OCI-LY7 (cell line): Measurements from ENCODE around the gene KLK13. TPM values are rescaled to one million over a fixed set of nuclear protein-coding genes. Genes with fewer than 3 reads are reported as not detected.

Source experiments
- BruUV-seq: library from RNA; stranded (reverse); fragments of 400-500 nt; replicated peaks from 2 replicates; lab custom pipeline; 2021; lab: Mats Ljungman, UMichigan
- CTCF ChIA-PET: fragments of 300-600 bp; sonication (Branson Sonifier 250); formaldehyde crosslinking; loops from one replicate; lab custom pipeline; 2022; ENCODE audit warnings: antibody characterized with exemption; ENCODE audit not compliant: unreplicated experiment; lab: Charles Lee
- POLR2A ChIA-PET: fragments of 300-600 bp; sonication (Branson Sonifier 250); formaldehyde crosslinking; loops from one replicate; lab custom pipeline; 2022; ENCODE audit warnings: antibody characterized with exemption; lab: Charles Lee
- DNase-seq: peaks from one replicate; pipeline ENCODE4 v3.0.0-alpha.2; 2015; ENCODE audit warnings: low spot score
- H2AFZ ChIP-seq: fragments of 200-600 bp; sonication (generic), shearing (Covaris generic); 2 replicates; pipeline ENCODE4 v1.6.1; 2014; ENCODE audit warnings: mild to moderate bottlenecking, antibody characterized with exemption, low read length, moderate library complexity
- H3K27ac ChIP-seq: fragments of 200-600 bp; sonication (generic); 2 replicates; pipeline ENCODE4 v1.5.1; 2014; ENCODE audit warnings: mixed run types, low read depth, mild to moderate bottlenecking, moderate library complexity, low read length, inconsistent platforms; ENCODE audit not compliant: poor library complexity, severe bottlenecking
- H3K36me3 ChIP-seq: fragments of 200-600 bp; sonication (generic); 2 replicates; pipeline ENCODE4 v1.6.1; 2014; ENCODE audit warnings: mild to moderate bottlenecking, antibody characterized with exemption, low read length, moderate library complexity, mixed read lengths; ENCODE audit not compliant: insufficient read depth
- H3K4me1 ChIP-seq: fragments of 200-600 bp; sonication (generic); 2 replicates; pipeline ENCODE4 v1.5.1; 2014; ENCODE audit warnings: mild to moderate bottlenecking, low read length; ENCODE audit not compliant: insufficient read depth, poor library complexity, severe bottlenecking
- H3K4me2 ChIP-seq: fragments of 200-600 bp; sonication (generic); 2 replicates; pipeline ENCODE4 v1.6.1; 2014; ENCODE audit warnings: mild to moderate bottlenecking, low read length
- H3K4me3 ChIP-seq: fragments of 200-600 bp; sonication (generic); 2 replicates; pipeline ENCODE4 v1.5.1; 2014; ENCODE audit warnings: mild to moderate bottlenecking, low read depth, low read length; ENCODE audit not compliant: poor library complexity, severe bottlenecking
- H3K79me2 ChIP-seq: fragments of 200-600 bp; sonication (generic); 2 replicates; pipeline ENCODE4 v1.6.1; 2016; ENCODE audit warnings: low read depth, mild to moderate bottlenecking, low read length, moderate library complexity, mixed read lengths; ENCODE audit not compliant: insufficient read depth
- H3K9me2 ChIP-seq: fragments of 200-600 bp; sonication (generic); 2 replicates; pipeline ENCODE4 v1.6.1; 2016; ENCODE audit warnings: mild to moderate bottlenecking, low read length, mixed read lengths; ENCODE audit not compliant: insufficient read depth
- H3K9me3 ChIP-seq: fragments of 200-600 bp; sonication (generic); 2 replicates; pipeline ENCODE4 v1.6.1; 2014; ENCODE audit warnings: mild to moderate bottlenecking, mixed run types, low read length, mixed read lengths
- H4K20me1 ChIP-seq: fragments of 200-600 bp; sonication (generic); 2 replicates; pipeline ENCODE4 v1.6.1; 2014; ENCODE audit warnings: mild to moderate bottlenecking, antibody characterized with exemption, low read length, moderate library complexity, mixed read lengths; ENCODE audit not compliant: insufficient read depth
- EZH2phosphoT487 ChIP-seq: fragments of 200-600 bp; sonication (generic); IDR thresholded peaks from 2 replicates; pipeline ENCODE4 v1.6.1; 2018; ENCODE audit warnings: low read depth, borderline replicate concordance, mild to moderate bottlenecking, mixed run types, antibody characterized with exemption, low read length, moderate library complexity, mixed read lengths
- intact Hi-C: fragments of 100-400 bp; cut with micrococcal nuclease; formaldehyde crosslinking; loops from one replicate; pipeline ENCODE4 v1.10.0; 2022; ENCODE audit not compliant: unreplicated experiment
- total RNA-seq, 2 experiments: library from RNA; depleted of rRNA in 1 of 2; stranded (reverse); fragments of >200 nt in 1 of 2; shearing (Covaris generic) in 1 of 2; gene quantifications; 2 replicates each; pipeline ENCODE4 v1.2.3, GENCODE V29; 2014 to 2022
- TF ChIP-seq, protein P1 (sequence below): fragments of 200-600 bp; sonication (generic); conservative IDR thresholded peaks from 2 replicates; pipeline ENCODE4 v1.5.1; 2014; ENCODE audit warnings: mild to moderate bottlenecking, antibody characterized with exemption, low read length, moderate library complexity, mixed read lengths

The KLK13 gene
- total RNA-seq, 2 experiments from 2014 or later = not detected

- Histone ChIP-seq H2AFZ (no peak overlapping the region), H3K27ac (no peak overlapping the region), H3K9me3 (no peaks in the 10 kb centered on the region), H3K4me2 (no peak overlapping the region), H3K4me3 (no peak overlapping the region), H3K79me2 (no peaks in the 10 kb centered on the region), H3K36me3 (no peaks in the 10 kb centered on the region), H3K9me2 (no peaks in the 10 kb centered on the region), H3K4me1 (no peaks in the 10 kb centered on the region), H4K20me1 (no peaks in the 10 kb centered on the region)
- intact Hi-C loops = no loop called here
- POLR2A ChIA-PET = no interaction called here
- TF ChIP-seq, protein P1, sequence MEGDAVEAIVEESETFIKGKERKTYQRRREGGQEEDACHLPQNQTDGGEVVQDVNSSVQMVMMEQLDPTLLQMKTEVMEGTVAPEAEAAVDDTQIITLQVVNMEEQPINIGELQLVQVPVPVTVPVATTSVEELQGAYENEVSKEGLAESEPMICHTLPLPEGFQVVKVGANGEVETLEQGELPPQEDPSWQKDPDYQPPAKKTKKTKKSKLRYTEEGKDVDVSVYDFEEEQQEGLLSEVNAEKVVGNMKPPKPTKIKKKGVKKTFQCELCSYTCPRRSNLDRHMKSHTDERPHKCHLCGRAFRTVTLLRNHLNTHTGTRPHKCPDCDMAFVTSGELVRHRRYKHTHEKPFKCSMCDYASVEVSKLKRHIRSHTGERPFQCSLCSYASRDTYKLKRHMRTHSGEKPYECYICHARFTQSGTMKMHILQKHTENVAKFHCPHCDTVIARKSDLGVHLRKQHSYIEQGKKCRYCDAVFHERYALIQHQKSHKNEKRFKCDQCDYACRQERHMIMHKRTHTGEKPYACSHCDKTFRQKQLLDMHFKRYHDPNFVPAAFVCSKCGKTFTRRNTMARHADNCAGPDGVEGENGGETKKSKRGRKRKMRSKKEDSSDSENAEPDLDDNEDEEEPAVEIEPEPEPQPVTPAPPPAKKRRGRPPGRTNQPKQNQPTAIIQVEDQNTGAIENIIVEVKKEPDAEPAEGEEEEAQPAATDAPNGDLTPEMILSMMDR = no peak
- TF ChIP-seq EZH2phosphoT487 = no peak
- no TSS peak for BruUV-seq
- CTCF ChIA-PET = no interaction called here
- no peak for DNase-seq
Measured at GRCh38 chr19:51027126-51027806, 37.6 kb downstream of the KLK13 start.

GRCh38 chr19:51026554-51026831 is 38.4 kb downstream of the KLK13 start, which contains the start of gene KLK11:
KLK11 (minus strand) TSS chr19:51026616; CDS start chr19:51025631, 985 bp downstream.
- DNase-seq = no peak
- no peak within 1 kb of the TSS for H2AFZ ChIP-seq
- no peaks in the 10 kb centered on the region for H3K9me2 ChIP-seq
- no peak for TF ChIP-seq EZH2phosphoT487
- TF ChIP-seq, protein P1 = no peak
- no peaks in the 10 kb centered on the region for H3K9me3 ChIP-seq
- H3K36me3 ChIP-seq = no peaks in the 10 kb centered on the region
- H3K4me1 ChIP-seq = no peaks in the 10 kb centered on the region
- ChIA-PET POLR2A (no interaction called here), CTCF (no interaction called here)
- no TSS peak for BruUV-seq
- intact Hi-C loops = no loop called here
- H3K4me2 ChIP-seq = no peak within 1 kb of the TSS
- no peak within 1 kb of the TSS for H3K4me3 ChIP-seq
- no peaks in the 10 kb centered on the region for H4K20me1 ChIP-seq
- H3K79me2 ChIP-seq = no peaks in the 10 kb centered on the region
- no peak within 1 kb of the TSS for H3K27ac ChIP-seq

DNA sequence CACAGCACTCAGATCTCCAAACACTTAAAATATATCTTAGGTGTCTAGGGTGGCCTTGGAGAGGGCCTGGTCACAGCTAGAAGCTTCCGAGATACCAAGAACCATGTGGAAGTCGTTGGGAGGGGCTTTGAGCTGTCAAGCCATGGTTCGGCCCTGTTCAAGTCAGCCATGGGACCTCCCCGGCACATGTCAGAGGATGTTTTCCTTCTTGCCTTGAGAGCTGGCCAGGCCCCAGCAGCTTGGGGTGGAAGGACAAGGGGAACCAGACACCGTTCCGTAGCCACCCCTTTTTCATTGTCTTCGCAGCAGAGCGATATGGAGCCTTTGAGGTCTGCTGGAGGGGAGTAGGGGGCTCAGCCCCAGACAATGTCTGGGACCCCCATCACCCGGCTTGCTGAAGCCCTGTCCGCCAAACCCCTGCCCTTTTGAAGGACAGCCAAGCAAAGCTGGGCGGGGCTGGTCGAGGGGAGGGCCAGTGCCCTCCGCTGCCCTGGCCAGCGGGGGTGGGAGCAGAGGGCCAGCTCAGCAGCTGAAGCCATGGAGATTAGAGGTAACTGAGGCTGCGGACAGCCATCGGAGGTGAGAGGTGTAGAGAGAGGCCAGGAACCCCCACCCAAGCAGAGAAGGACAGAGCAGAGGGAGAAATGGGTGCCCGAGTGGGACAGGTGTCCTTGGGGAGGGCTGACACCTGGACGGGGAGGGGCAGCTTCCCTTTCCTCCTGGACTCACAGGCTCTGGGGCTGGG is 38.9 kb downstream of the KLK13 start:
- Histone ChIP-seq H4K20me1 (no peaks in the 10 kb centered on the region), H3K9me3 (no peaks in the 10 kb centered on the region), H3K4me2 (no peak overlapping the region), H3K79me2 (no peaks in the 10 kb centered on the region), H3K4me3 (no peak overlapping the region), H2AFZ (no peak overlapping the region), H3K9me2 (no peaks in the 10 kb centered on the region), H3K4me1 (no peaks in the 10 kb centered on the region), H3K27ac (no peak overlapping the region), H3K36me3 (no peaks in the 10 kb centered on the region)
- CTCF ChIA-PET = no interaction called here
- intact Hi-C loops = no loop called here
- BruUV-seq = no TSS peak
- TF ChIP-seq, protein P1 = no peak
- TF ChIP-seq EZH2phosphoT487 = no peak
- DNase-seq = no peak
- POLR2A ChIA-PET = no interaction called here
